Activated T-helper 1 cell treated with anti-CD3 and anti-CD28 coated beads, Interleukin-12 subunit alpha, Interleukin-12 subunit beta, Interleukin-2, Interleukin-4 antibody, amounts not matched to agents 30 ng/mL and 10 ng/mL and 1 ng/mL, durations not matched to agents 14 hours and 24 hours and 36 hours (primary cell): ENCODE results near the gene CD55. TPM values are rescaled to one million over a fixed set of nuclear protein-coding genes. Genes with fewer than 3 reads are reported as not detected.

Experiments used
- DNase-seq: peaks from one replicate; pipeline ENCODE4 v3.0.0; 2021; ENCODE audit warnings: low spot score
- H3K27ac Mint-ChIP-seq: one replicate; pipeline ENCODE4 v1.8.0; 2021; ENCODE audit warnings: mild to moderate bottlenecking, mixed read lengths
- H3K27me3 Mint-ChIP-seq: one replicate; pipeline ENCODE4 v1.8.0; 2022; ENCODE audit warnings: mild to moderate bottlenecking, moderate library complexity, mixed read lengths; ENCODE audit not compliant: insufficient read depth
- H3K36me3 Mint-ChIP-seq: one replicate; pipeline ENCODE4 v1.8.0; 2021; ENCODE audit warnings: low read depth, mixed read lengths
- H3K4me1 Mint-ChIP-seq: one replicate; pipeline ENCODE4 v1.8.0; 2021; ENCODE audit warnings: low read depth, mixed read lengths
- H3K4me3 Mint-ChIP-seq: one replicate; pipeline ENCODE4 v1.8.0; 2021; ENCODE audit warnings: mild to moderate bottlenecking, moderate library complexity, mixed read lengths
- H3K9me3 Mint-ChIP-seq: one replicate; pipeline ENCODE4 v1.8.0; 2021; ENCODE audit warnings: mixed read lengths
- intact Hi-C: fragments of 100-400 bp; cut with micrococcal nuclease; formaldehyde crosslinking; loops from one replicate; pipeline ENCODE4 v1.15.1; 2024
- total RNA-seq: library from RNA; stranded (reverse); gene quantifications from 2 replicates; pipeline ENCODE4 v1.2.3, GENCODE V29; 2022

The CD55 gene
- total RNA-seq, 1 donor from 2014 or later, result 178 TPM

DNA sequence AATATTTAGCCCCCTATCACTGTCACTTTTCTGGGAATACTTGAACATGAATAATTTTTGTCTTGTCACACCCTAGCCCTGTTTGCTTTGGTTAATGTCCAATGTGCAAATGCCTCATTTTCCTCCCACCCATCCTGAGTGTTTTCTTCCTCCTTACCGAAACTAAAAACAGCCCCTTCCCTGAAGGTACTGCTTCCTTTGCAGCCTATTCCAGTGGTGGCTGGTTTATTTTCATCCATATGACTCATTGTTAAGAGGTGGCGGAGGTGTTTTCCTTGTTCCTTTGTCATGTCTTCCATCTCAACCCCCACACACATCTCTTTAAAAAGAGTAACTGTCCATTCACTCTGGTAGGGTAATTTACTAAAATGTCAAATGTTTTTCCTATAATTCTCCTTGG lies 40.4 kb downstream of the CD55 start:
- H3K4me1 Mint-ChIP-seq, result peaks cover 11% of the 10 kb centered on the region

DNA sequence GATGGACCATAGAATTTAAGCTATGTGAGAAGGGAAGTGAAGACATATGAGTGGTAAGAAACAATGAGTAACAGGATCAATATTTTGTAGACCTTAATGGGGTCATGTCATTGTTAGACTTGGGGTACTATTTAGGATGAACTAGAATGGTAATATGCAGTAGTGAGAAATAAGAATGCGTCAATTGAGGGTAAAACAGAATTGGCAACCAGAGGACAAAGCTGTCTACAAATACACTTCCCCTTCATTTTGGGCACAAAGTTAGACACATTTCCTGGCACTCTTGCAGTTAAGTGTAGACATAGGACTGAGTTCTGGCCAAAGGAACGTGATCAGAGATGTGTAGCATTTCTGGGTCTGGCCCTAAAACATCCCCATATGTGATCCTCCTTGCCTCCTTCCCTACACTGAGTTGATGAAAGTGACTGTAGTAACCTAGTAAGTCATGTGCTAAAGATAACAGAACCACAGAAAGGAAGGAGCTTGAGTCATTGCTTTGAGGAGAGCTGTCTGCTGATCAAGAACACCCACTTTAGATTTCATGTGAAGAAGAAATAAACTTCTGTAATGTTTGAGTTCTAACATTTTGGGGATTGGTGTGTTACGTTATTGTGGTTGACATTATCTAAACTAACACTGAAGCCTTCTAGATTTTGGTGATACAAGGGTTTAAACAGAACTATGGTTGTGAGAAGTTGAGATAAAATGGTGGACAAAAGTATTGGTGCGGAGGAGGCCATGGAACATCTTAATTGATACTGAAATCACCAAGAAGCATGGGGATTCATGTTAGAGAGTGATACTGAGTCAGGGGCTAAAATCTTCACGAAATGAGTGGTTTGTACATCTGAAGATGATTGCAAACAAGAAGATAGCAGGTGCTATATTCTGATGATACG lies 41.7 kb downstream of the CD55 start:
- no peaks in the 10 kb centered on the region for H3K27me3 Mint-ChIP-seq
- no peak for DNase-seq
- H3K9me3 Mint-ChIP-seq, result no peaks in the 10 kb centered on the region
- intact Hi-C loops, result loop anchor here (1.0 to 5.0 kb wide), 7 partner anchors 8 to 265 kb away; partner anchors contain the start of gene CD55
- no peaks in the 10 kb centered on the region for H3K4me1 Mint-ChIP-seq
- no peak overlapping the region for H3K27ac Mint-ChIP-seq
- no peak overlapping the region for H3K4me3 Mint-ChIP-seq
- H3K36me3 Mint-ChIP-seq, result peaks cover 12% of the 10 kb centered on the region

More for the DNA sequence above, 40.4 kb downstream of the CD55 start:
- Mint-ChIP-seq H3K4me3 (no peak overlapping the region), H3K36me3 (peaks cover 14% of the 10 kb centered on the region), H3K27me3 (no peaks in the 10 kb centered on the region), H3K9me3 (no peaks in the 10 kb centered on the region), H3K27ac (no peak overlapping the region)
- intact Hi-C loops, result loop anchor here (5.0 kb wide), 1 partner anchor 80 kb away; no protein-coding TSS in a partner anchor
- DNase-seq, result no peak

DNA sequence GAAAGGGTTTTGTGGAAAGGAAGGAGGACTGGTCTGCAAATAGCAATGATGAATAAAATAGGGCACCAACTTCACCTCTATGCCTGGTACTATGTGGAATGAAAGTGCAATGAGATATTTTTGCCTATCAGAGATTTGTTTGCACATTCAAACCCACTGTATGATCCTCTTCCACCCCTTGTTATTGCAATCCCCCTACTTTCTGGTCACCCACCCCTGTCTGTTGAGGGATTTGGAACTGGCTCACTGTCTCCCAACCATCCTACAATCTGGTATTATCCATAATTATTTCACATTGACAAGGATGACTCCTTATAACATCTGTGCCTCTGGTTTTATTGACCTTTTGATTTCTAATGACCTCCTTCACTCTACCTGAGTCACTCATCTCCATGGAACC lies 42.4 kb downstream of the CD55 start:
- intact Hi-C loops, result loop anchor here (1.0 to 5.0 kb wide), 7 partner anchors 9 to 266 kb away; partner anchors contain the start of gene CD55
- no peaks in the 10 kb centered on the region for H3K4me1 Mint-ChIP-seq
- H3K4me3 Mint-ChIP-seq, result no peak overlapping the region

DNA sequence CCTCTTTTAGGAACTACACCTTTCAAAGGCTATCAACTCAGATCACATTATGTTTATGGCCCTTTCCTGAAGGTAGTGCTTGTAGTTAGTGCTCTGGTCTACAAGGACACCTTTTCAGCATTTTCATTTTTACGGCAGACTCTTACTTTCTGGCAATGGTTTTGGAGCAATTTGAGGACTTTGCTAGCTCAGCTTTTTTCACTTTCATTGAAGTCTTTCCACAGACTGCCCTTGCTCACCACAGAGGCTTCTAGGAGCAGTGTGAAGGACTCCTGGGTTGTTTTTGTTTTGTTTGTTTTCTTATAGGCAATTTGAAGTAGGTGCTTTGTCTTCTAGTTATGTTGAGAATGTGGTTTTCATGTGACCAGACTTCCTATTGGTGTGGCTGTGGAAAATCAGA lies 43.1 kb downstream of the CD55 start:
- no peak for DNase-seq
- intact Hi-C loops, result loop anchor here (5.0 kb wide), 1 partner anchor 82 kb away; no protein-coding TSS in a partner anchor
- Mint-ChIP-seq H3K4me3 (no peak overlapping the region), H3K4me1 (no peaks in the 10 kb centered on the region), H3K27ac (no peak overlapping the region), H3K9me3 (no peaks in the 10 kb centered on the region), H3K27me3 (no peaks in the 10 kb centered on the region), H3K36me3 (peaks cover 10% of the 10 kb centered on the region)

More for the DNA sequence above, 42.4 kb downstream of the CD55 start:
- H3K27me3 Mint-ChIP-seq, result no peaks in the 10 kb centered on the region
- H3K36me3 Mint-ChIP-seq, result peaks cover 12% of the 10 kb centered on the region
- no peak overlapping the region for H3K27ac Mint-ChIP-seq
- no peak for DNase-seq
- no peaks in the 10 kb centered on the region for H3K9me3 Mint-ChIP-seq

DNA sequence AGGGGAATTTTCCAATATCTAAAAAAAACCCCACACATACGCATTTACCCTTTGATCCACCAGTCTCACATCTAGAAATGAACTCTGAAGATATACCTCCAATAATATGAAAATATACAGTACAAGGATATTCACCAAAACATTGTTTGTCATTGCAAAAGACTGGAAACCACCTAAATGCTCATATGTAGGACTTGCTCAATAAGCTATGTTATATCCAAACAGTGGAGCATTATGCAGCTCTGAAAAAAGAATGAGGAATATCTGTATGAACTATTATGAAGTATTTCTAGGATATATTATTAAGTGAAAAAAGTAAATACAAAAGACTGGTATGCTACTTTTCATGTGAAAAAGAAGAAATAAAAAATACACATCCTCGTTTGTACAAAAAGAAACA lies 43.6 kb downstream of the CD55 start:
- DNase-seq, result no peak
- Mint-ChIP-seq H3K4me3 (no peak overlapping the region), H3K27ac (no peak overlapping the region), H3K36me3 (peaks cover 7% of the 10 kb centered on the region), H3K27me3 (no peaks in the 10 kb centered on the region), H3K9me3 (no peaks in the 10 kb centered on the region), H3K4me1 (no peaks in the 10 kb centered on the region)
- intact Hi-C loops, result no loop called here

DNA sequence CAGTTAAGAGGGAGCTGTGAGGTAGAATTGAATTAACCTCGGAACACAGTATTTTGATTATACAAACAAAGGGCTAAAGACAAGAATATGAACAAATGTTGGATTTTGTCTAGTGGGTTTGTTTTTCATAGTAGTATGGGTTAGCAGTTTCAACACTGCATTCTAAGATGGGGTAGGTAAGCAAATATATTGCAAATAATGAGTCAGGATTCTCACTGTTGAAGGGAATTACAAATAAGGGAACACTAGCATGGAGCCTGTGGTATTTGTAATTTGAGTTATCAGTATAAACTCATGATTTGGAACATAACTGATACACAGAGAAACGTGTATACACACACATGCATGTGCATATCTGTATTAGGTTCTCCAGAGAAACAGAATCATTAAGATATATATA lies 44.5 kb downstream of the CD55 start:
- no peak for DNase-seq
- intact Hi-C loops, result no loop called here
- Mint-ChIP-seq H3K4me1 (no peaks in the 10 kb centered on the region), H3K4me3 (no peak overlapping the region), H3K36me3 (peaks cover 7% of the 10 kb centered on the region), H3K27me3 (no peaks in the 10 kb centered on the region), H3K27ac (no peak overlapping the region), H3K9me3 (no peaks in the 10 kb centered on the region)

DNA sequence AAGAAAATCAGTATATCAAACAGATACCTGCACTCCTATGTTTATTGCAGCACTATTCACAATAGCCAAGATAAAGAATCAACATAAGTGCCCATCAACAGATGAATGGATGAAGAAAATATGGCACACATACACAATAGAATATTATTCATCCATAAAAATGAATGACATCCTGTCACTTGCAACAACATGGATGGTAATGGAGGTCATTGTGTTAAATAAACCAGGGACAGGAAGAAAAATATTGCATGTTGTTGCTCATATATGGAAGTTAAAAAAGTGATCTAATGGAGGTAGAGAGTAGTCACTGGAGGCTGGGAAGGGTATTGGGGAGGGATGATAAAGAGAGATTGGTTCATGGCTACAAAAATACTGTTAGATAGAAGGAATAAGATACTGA lies 67.2 kb downstream of the CD55 start:
- H3K36me3 Mint-ChIP-seq, result peaks cover 5% of the 10 kb centered on the region
- H3K27ac Mint-ChIP-seq, result no peak overlapping the region
- intact Hi-C loops, result no loop called here
- no peak for DNase-seq
- no peak overlapping the region for H3K4me3 Mint-ChIP-seq
- H3K4me1 Mint-ChIP-seq, result peaks cover 7% of the 10 kb centered on the region
- no peaks in the 10 kb centered on the region for H3K27me3 Mint-ChIP-seq
- peaks cover 36% of the 10 kb centered on the region for H3K9me3 Mint-ChIP-seq

DNA sequence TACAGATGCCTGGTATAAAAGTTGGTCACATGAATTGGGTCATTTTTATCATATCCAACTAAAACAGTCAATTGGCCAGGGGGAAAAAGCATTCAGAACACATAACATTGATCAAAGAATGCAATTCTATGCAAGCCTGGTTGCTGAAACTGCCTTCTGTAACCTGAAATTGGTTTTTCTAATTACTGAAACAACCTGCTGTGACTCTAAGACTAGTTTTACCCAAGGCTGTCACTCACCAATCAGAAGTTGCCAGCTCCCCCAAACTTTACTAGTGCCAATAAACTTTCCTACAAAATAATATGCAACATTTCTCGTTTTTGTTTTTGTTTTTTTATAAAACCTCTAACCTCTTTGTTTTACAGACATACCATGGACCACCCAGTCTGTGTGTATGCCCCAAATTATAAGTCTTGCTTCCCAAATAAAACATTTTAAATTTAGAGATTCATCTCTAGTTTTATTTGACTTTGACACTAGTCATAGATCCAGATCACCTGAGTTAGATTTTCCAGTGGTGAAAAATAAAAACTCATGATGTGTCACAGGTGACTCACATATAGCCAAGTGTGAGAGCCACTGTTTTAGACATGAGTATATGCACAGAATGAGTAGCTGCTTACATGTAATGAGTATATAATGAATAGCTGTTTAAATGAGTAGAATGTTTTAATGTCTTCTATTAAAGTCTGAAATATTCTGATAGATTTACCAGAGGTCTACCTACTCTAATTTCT lies 68.4 kb downstream of the CD55 start:
- H3K27ac Mint-ChIP-seq, result peak overlapping the region; percentile 81
- H3K4me1 Mint-ChIP-seq, result peaks cover 7% of the 10 kb centered on the region
- DNase-seq, result no peak
- H3K27me3 Mint-ChIP-seq, result no peaks in the 10 kb centered on the region
- H3K4me3 Mint-ChIP-seq, result no peak overlapping the region
- peaks cover 5% of the 10 kb centered on the region for H3K36me3 Mint-ChIP-seq
- H3K9me3 Mint-ChIP-seq, result peaks cover 28% of the 10 kb centered on the region
- intact Hi-C loops, result loop anchor here (1.0 kb wide), 7 partner anchors 15 to 292 kb away; partner anchors contain the start of gene CD55

DNA sequence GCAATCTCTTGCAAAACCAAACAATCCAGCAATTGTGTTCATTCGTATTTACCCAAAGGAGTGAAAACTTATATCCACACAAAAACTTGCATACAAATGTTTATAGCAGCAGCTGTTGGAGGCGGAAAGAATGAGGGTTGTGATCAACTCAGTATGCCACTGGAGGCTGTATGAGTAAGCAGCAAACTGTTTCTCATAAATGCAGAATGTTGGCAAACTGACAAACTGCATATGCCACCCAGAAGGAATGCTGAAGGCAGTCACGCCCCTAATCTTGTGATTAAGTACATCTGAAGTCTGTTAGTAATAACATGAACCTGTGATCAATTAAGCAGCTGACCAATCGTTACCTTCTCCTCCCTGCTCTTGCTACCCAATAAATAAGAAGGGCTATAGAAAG lies 72.1 kb downstream of the CD55 start:
- no peaks in the 10 kb centered on the region for H3K36me3 Mint-ChIP-seq
- no peak overlapping the region for H3K27ac Mint-ChIP-seq
- peaks cover 3% of the 10 kb centered on the region for H3K9me3 Mint-ChIP-seq
- H3K4me3 Mint-ChIP-seq, result no peak overlapping the region
- DNase-seq, result no peak
- H3K4me1 Mint-ChIP-seq, result peaks cover 12% of the 10 kb centered on the region
- intact Hi-C loops, result no loop called here
- H3K27me3 Mint-ChIP-seq, result peaks cover 1% of the 10 kb centered on the region

DNA sequence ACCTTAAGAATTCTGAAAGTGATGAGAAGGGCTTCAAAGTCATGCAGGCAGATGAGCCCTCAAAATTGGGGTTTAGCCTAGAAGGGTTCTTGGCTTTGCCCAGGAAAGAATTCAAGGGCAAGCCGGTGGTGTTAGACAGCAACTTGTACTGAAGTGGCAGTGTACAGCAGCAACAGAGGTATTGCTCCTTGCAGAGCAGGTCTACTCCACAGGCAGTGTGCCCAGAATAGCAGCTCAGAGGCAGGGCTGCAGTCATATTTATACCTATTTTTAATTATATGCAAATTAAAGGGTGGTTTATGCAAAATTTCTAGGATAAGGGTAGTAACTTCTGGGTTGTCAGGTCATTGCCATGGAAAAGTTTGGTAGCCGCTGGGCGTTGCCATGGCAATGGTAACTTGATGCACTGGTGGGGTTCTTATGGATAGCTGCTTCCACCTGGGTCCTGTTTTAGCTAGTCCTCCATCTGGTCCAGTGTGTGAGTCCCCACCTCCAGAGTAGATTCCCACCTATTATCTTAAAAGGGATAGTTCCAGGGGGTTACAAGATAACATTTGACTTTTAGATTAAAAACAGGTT lies 74.8 kb downstream of the CD55 start:
- Mint-ChIP-seq H3K27ac (no peak overlapping the region), H3K27me3 (peaks cover 1% of the 10 kb centered on the region), H3K9me3 (peaks cover 11% of the 10 kb centered on the region), H3K4me3 (no peak overlapping the region), H3K36me3 (peaks cover 4% of the 10 kb centered on the region), H3K4me1 (peaks cover 6% of the 10 kb centered on the region)
- no peak for DNase-seq
- intact Hi-C loops, result no loop called here

DNA sequence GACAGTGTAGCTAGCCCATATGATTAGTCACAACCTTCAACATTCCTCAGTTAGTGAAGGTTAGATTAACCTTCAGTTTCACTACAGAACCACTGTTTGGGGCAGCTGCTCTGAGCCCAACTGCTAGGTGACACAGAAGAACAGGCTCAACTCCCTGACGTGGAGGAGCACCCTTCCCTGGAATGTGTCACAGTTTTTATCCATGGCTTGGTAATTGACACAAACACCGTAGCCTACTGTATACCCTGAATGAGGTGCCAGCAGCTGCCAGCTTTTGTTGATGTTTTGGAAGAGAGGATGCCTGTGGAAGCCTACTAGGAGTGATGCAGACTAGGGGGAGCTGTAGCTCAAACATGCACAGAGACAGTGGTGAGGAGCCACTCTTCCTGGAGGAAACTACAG lies 76.0 kb downstream of the CD55 start:
- no peak for DNase-seq
- intact Hi-C loops, result no loop called here
- Mint-ChIP-seq H3K4me3 (no peak overlapping the region), H3K27me3 (peaks cover 1% of the 10 kb centered on the region), H3K4me1 (peaks cover 6% of the 10 kb centered on the region), H3K36me3 (peaks cover 4% of the 10 kb centered on the region), H3K9me3 (peaks cover 10% of the 10 kb centered on the region), H3K27ac (no peak overlapping the region)

DNA sequence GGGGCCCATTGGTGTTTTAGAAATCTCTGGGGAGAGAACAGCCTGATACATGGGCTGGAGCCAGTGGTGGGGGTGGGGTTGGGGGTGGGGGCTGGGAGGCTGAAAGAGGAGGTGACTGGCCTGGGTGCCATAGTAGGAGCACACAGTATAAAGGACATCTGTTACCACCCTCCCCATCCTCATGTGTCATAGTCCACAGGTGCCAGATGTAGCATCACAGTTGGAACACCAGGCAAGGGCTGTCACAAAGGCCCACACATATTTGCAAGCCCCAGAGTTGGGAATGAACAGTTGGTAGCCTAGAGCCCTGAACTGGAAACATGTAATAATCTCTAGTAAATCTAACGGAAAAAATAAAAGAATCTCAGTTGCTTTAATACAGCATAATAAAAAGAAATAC lies 77.5 kb downstream of the CD55 start:
- H3K9me3 Mint-ChIP-seq, result peaks cover 10% of the 10 kb centered on the region
- peaks cover 4% of the 10 kb centered on the region for H3K36me3 Mint-ChIP-seq
- H3K4me3 Mint-ChIP-seq, result no peak overlapping the region
- DNase-seq, result no peak
- H3K27me3 Mint-ChIP-seq, result peaks cover 1% of the 10 kb centered on the region
- intact Hi-C loops, result no loop called here
- H3K4me1 Mint-ChIP-seq, result peaks cover 6% of the 10 kb centered on the region
- no peak overlapping the region for H3K27ac Mint-ChIP-seq

DNA sequence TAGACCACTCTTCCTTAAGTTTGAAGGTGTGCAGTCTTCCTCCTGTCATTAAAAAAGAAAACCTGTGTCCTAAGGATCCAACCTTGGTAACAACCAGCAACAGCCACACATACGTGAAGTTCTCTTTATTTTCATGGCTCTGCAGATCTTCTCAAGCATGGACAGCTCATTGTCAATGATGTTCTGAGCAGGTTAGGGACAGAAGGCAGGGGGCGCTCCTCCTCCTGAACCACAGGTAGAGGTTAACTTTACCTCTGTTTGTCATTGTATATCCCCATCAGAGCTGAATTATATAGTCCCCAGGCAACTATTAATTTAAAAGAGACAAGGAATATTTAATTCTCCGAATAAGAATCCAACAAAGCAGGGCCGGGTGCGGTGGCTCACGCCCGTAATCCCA lies 80.1 kb downstream of the CD55 start:
- H3K4me1 Mint-ChIP-seq, result peaks cover 11% of the 10 kb centered on the region
- peaks cover 10% of the 10 kb centered on the region for H3K9me3 Mint-ChIP-seq
- no peak overlapping the region for H3K27ac Mint-ChIP-seq
- H3K36me3 Mint-ChIP-seq, result peaks cover 4% of the 10 kb centered on the region
- no peak for DNase-seq
- intact Hi-C loops, result no loop called here
- H3K27me3 Mint-ChIP-seq, result peaks cover under 1% of the 10 kb centered on the region
- no peak overlapping the region for H3K4me3 Mint-ChIP-seq
